PC-3 (cell line): ENCODE measurements around the gene PGS1. TPM values are rescaled to one million over a fixed set of nuclear protein-coding genes. Genes with fewer than 3 reads are reported as not detected.

ENCODE experiments used
- ATAC-seq: fragments of 200-7000 bp; cut with Tn5 transposase; 2 replicates; pipeline ENCODE4 v1.9.1; 2020; ENCODE audit warnings: mild to moderate bottlenecking, moderate library complexity
- BruUV-seq: library from RNA; stranded (reverse); fragments of 400-500 nt; replicated peaks from 2 replicates; lab custom pipeline; 2021; lab: Mats Ljungman, UMichigan
- CTCF ChIA-PET: fragments of 300-600 bp; sonication (Branson Sonifier 250); formaldehyde crosslinking; loops from one replicate; lab custom pipeline; 2022; ENCODE audit warnings: antibody characterized with exemption; lab: Charles Lee
- POLR2A ChIA-PET: fragments of 300-600 bp; sonication (Branson Sonifier 250); formaldehyde crosslinking; loops from one replicate; lab custom pipeline; 2022; ENCODE audit warnings: antibody characterized with exemption; ENCODE audit not compliant: unreplicated experiment; lab: Charles Lee
- DNase-seq: peaks from one replicate; pipeline ENCODE4 v3.0.0-alpha.2; 2015
- H2AFZ ChIP-seq: fragments of 300-600 bp; sonication (generic); 2 replicates; pipeline ENCODE4 v1.6.0; 2016; ENCODE audit warnings: antibody characterized with exemption, low read length
- H3F3A ChIP-seq: fragments of 300-600 bp; sonication (generic); one replicate; pipeline ENCODE4 v1.6.0; 2017; ENCODE audit warnings: antibody characterized with exemption, low read length, control low read depth, mild to moderate bottlenecking; ENCODE audit not compliant: unreplicated experiment
- H3K27ac ChIP-seq: fragments of 300-600 bp; sonication (generic); 2 replicates; pipeline ENCODE4 v1.5.1; 2016; ENCODE audit warnings: mild to moderate bottlenecking, low read length
- H3K27me3 ChIP-seq: fragments of 300-600 bp; sonication (generic); 2 replicates; pipeline ENCODE4 v1.6.1; 2016; ENCODE audit warnings: low read length, mixed read lengths
- H3K36me3 ChIP-seq: fragments of 300-600 bp; sonication (generic); 2 replicates; pipeline ENCODE4 v1.6.1; 2016; ENCODE audit warnings: low read depth, mixed run types, low read length, mixed read lengths
- H3K4me1 ChIP-seq: fragments of 300-600 bp; sonication (generic); 2 replicates; pipeline ENCODE4 v1.5.1; 2016; ENCODE audit warnings: low read length; ENCODE audit not compliant: insufficient read depth
- H3K4me2 ChIP-seq: fragments of 300-600 bp; sonication (generic); 2 replicates; pipeline ENCODE4 v1.6.0; 2016; ENCODE audit warnings: low read length
- H3K4me3 ChIP-seq: fragments of 300-600 bp; sonication (generic); 2 replicates; pipeline ENCODE4 v1.5.1; 2016; ENCODE audit warnings: mild to moderate bottlenecking, low read length, mixed read lengths
- H3K79me2 ChIP-seq: fragments of 300-600 bp; sonication (generic); 2 replicates; pipeline ENCODE4 v1.6.1; 2017; ENCODE audit warnings: low read length, mixed read lengths
- H3K9ac ChIP-seq: fragments of 300-600 bp; sonication (generic); 2 replicates; pipeline ENCODE4 v1.6.0; 2016; ENCODE audit warnings: mild to moderate bottlenecking, low read length
- H3K9me2 ChIP-seq: fragments of 300-600 bp; sonication (generic); replicated peaks from 2 replicates; pipeline ENCODE4 v1.6.1; 2016; ENCODE audit warnings: mixed run types, low read length, mixed read lengths
- H3K9me3 ChIP-seq: fragments of 300-600 bp; sonication (generic); 2 replicates; pipeline ENCODE4 v1.6.1; 2016; ENCODE audit warnings: low read length, mixed read lengths
- H4K20me1 ChIP-seq: fragments of 300-600 bp; sonication (generic); 2 replicates; pipeline ENCODE4 v1.6.1; 2016; ENCODE audit warnings: low read length, mixed read lengths
- EZH2 ChIP-seq: fragments of 300-600 bp; sonication (generic); IDR thresholded peaks from one replicate; pipeline ENCODE4 v1.6.1; 2017; ENCODE audit warnings: antibody characterized with exemption, mild to moderate bottlenecking, low read length; ENCODE audit not compliant: unreplicated experiment
- EZH2phosphoT487 ChIP-seq: fragments of 300-600 bp; sonication (generic); IDR thresholded peaks from 2 replicates; pipeline ENCODE4 v1.6.1; 2018; ENCODE audit warnings: mild to moderate bottlenecking, antibody characterized with exemption, low read length, borderline replicate concordance
- intact Hi-C: fragments of 100-400 bp; cut with micrococcal nuclease; formaldehyde crosslinking; loops from 2 replicates; pipeline ENCODE4 v1.9.0; 2023
- total RNA-seq: library from RNA; depleted of rRNA; stranded (reverse); fragments of >200 nt; gene quantifications from 2 replicates; pipeline ENCODE4 v1.2.3, GENCODE V29; 2014
- TF ChIP-seq, protein P1 (sequence below): fragments of 300-600 bp; sonication (generic); conservative IDR thresholded peaks from 2 replicates; pipeline ENCODE4 v1.5.1; 2017; ENCODE audit warnings: antibody characterized with exemption, low read depth, mild to moderate bottlenecking, low read length

PGS1 gene
- total RNA-seq, 1 experiment from 2014 or later = 47.0 TPM

DNA sequence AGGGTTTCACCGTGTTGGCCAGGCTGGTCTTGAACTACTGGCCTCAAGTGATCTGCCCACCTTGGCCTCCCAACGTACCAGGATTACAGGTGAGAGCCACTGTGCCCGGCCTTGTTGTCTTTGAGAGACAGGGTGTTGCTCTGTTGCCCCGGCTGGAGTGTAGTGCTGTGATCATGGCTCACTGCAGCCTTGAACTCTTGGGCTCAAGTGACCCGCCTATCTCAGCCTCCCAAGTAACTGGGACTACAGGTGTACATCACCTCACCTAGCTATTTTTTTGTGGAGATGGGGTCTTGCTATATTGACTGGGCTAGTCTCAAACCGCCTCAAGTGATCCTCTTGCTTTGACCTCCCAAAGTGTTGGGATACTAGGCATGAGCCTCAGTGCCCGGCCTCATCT is 68.4 kb downstream of the PGS1 start:
- H3K9ac ChIP-seq = no peak overlapping the region
- no peaks in the 10 kb centered on the region for H3K9me2 ChIP-seq
- no peaks in the 10 kb centered on the region for H3F3A ChIP-seq
- CTCF ChIA-PET = interaction anchor here (0.6 kb wide), 1 partner anchor 40 kb away, joined by 8 read pairs; no protein-coding TSS in a partner anchor
- H3K27me3 ChIP-seq = no peaks in the 10 kb centered on the region
- ATAC-seq (no peak), DNase-seq (no peak)
- BruUV-seq = no TSS peak
- H3K36me3 ChIP-seq = no peaks in the 10 kb centered on the region
- H3K4me1 ChIP-seq = no peaks in the 10 kb centered on the region
- no peak overlapping the region for H3K4me2 ChIP-seq
- H3K79me2 ChIP-seq = no peaks in the 10 kb centered on the region
- H3K9me3 ChIP-seq = no peaks in the 10 kb centered on the region
- POLR2A ChIA-PET = no interaction called here
- TF ChIP-seq EZH2 = no peak
- TF ChIP-seq EZH2phosphoT487 = no peak
- TF ChIP-seq, protein P1, sequence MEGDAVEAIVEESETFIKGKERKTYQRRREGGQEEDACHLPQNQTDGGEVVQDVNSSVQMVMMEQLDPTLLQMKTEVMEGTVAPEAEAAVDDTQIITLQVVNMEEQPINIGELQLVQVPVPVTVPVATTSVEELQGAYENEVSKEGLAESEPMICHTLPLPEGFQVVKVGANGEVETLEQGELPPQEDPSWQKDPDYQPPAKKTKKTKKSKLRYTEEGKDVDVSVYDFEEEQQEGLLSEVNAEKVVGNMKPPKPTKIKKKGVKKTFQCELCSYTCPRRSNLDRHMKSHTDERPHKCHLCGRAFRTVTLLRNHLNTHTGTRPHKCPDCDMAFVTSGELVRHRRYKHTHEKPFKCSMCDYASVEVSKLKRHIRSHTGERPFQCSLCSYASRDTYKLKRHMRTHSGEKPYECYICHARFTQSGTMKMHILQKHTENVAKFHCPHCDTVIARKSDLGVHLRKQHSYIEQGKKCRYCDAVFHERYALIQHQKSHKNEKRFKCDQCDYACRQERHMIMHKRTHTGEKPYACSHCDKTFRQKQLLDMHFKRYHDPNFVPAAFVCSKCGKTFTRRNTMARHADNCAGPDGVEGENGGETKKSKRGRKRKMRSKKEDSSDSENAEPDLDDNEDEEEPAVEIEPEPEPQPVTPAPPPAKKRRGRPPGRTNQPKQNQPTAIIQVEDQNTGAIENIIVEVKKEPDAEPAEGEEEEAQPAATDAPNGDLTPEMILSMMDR = no peak
- intact Hi-C loops = no loop called here
- no peak overlapping the region for H3K4me3 ChIP-seq
- H2AFZ ChIP-seq = no peak overlapping the region
- H4K20me1 ChIP-seq = no peaks in the 10 kb centered on the region
- no peak overlapping the region for H3K27ac ChIP-seq

DNA sequence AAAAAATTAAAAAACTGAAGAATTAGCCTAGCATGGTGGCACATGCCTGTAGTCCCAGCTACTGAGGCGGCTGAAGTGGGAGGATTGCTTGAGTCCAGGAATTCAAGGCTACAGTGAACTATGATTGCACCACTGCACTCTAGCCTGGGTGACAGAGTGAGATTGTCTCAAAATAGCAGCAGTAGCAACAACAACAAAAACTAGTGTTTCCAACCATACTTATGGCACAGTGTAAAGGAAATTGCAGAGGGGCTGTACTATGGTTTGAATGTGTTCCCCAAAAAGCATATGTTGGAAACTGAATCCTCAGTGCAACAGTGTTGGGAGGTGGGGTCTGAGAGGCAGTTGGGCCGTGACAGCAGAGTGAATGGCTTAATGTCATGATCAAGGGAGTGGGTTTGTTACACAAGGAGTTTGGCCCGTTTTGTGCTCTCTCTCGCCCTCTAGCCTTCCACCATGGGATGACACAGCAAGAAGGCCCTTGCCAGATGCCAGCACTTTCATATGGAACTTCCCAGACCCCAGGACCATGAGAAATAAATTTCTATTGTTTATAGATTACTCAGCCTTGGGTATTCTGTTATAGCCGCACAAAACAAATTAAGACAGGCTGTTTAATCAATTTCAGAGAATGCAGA is 70.0 kb downstream of the PGS1 start:
- H3F3A ChIP-seq = no peaks in the 10 kb centered on the region
- no peaks in the 10 kb centered on the region for H4K20me1 ChIP-seq
- H3K9me3 ChIP-seq = no peaks in the 10 kb centered on the region
- ATAC-seq (no peak), DNase-seq (no peak)
- H3K4me2 ChIP-seq = no peak overlapping the region
- no TSS peak for BruUV-seq
- H3K79me2 ChIP-seq = no peaks in the 10 kb centered on the region
- TF ChIP-seq, protein P1 = peak; percentile 37; the same call in 1 of the 2 replicates
- TF ChIP-seq EZH2phosphoT487 (no peak), EZH2 (no peak)
- H3K9ac ChIP-seq = no peak overlapping the region
- no peak overlapping the region for H2AFZ ChIP-seq
- H3K36me3 ChIP-seq = no peaks in the 10 kb centered on the region
- ChIA-PET POLR2A (no interaction called here), CTCF (no interaction called here)
- H3K27ac ChIP-seq = no peak overlapping the region
- no peaks in the 10 kb centered on the region for H3K27me3 ChIP-seq
- intact Hi-C loops = no loop called here
- H3K9me2 ChIP-seq = no peaks in the 10 kb centered on the region
- H3K4me1 ChIP-seq = no peaks in the 10 kb centered on the region
- H3K4me3 ChIP-seq = no peak overlapping the region

DNA sequence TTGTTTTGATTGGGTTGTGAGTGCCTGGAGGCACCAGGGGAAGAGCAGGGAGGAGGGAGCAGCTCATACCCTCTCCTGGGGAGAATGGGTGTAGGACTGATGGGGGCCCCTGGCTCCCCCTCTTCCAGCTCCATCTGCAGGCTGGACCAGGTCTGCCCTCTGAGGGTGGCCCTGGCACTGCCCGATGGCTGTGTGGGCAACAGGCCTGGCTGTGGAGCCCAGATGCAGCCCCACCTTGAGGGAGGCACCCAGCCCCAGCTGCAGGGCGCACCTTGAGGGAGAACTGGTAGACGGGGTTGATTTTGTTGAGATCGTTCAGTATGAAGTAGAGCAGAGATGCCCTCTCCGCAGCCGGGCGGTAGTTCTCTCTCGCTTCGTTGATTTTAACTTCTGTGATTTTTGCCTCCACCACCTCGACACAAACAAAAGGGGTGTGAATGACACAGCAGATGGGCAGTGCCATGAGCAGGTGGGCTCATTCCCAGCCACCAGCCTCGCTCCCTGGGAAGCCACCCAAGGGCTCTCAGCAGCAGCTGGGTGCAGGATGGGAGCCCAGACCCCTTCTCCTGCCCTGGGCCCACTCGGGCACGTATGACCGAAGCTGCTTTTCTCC is 71.6 kb downstream of the PGS1 start:
- Histone ChIP-seq H3K9me3 (no peaks in the 10 kb centered on the region), H3K4me2 (no peak overlapping the region), H3K4me3 (no peak overlapping the region), H3K9me2 (no peaks in the 10 kb centered on the region), H3K36me3 (no peaks in the 10 kb centered on the region), H3F3A (no peaks in the 10 kb centered on the region), H3K4me1 (no peaks in the 10 kb centered on the region), H3K79me2 (no peaks in the 10 kb centered on the region), H3K27me3 (no peaks in the 10 kb centered on the region), H4K20me1 (no peaks in the 10 kb centered on the region), H3K27ac (no peak overlapping the region), H3K9ac (no peak overlapping the region), H2AFZ (no peak overlapping the region)
- TF ChIP-seq EZH2phosphoT487 = no peak
- TF ChIP-seq, protein P1 = no peak
- TF ChIP-seq EZH2 = no peak
- ChIA-PET CTCF (no interaction called here), POLR2A (no interaction called here)
- BruUV-seq = no TSS peak
- no peak for ATAC-seq
- no peak for DNase-seq
- intact Hi-C loops = no loop called here
